GM12891 (cell line): ENCODE measurements around the gene ITPR1.

Source experiments
- PAX5 ChIP-seq: IDR thresholded peaks from 2 replicates; pipeline ENCODE4 v1.6.1; 2011; ENCODE audit warnings: low read length, moderate library complexity, mild to moderate bottlenecking; ENCODE audit not compliant: insufficient read depth, severe bottlenecking
- POLR2A ChIP-seq: IDR thresholded peaks from 2 replicates; pipeline ENCODE4 v1.6.1; 2011; ENCODE audit warnings: low read depth, low read length, control low read depth
- POLR2AphosphoS5 ChIP-seq: IDR thresholded peaks from 2 replicates; pipeline ENCODE4 v1.6.1; 2011; ENCODE audit warnings: low read depth, low read length, control low read depth
- SPI1 ChIP-seq: IDR thresholded peaks from 2 replicates; pipeline ENCODE4 v1.6.1; 2011; ENCODE audit warnings: low read depth, low read length, control low read depth
- TAF1 ChIP-seq: IDR thresholded peaks from 2 replicates; pipeline ENCODE4 v1.6.1; 2011; ENCODE audit warnings: low read depth, low read length, control low read depth

GRCh38 chr3:4680871-4681300 is 187.7 kb downstream of the ITPR1 start:
- TF ChIP-seq POLR2A (no peak), SPI1 (no peak), POLR2AphosphoS5 (no peak), TAF1 (no peak), PAX5 (no peak)
